Tibial nerve (tissue), 4 donors: ENCODE results near the gene PPFIBP2.

Experiments used
- EP300 ChIP-seq, 2 donors: sonication (generic); formaldehyde crosslinking; IDR thresholded peaks; one replicate each; pipeline ENCODE4 v1.6.1; 2017; ENCODE audit warnings: antibody characterized with exemption in 2 of 2, mild to moderate bottlenecking in 1 of 2
- POLR2A ChIP-seq, 2 donors: fragments of 450-650 bp; IDR thresholded peaks; one replicate each; pipeline ENCODE4 v1.6.1; 2017; ENCODE audit warnings: antibody characterized with exemption in 2 of 2, mild to moderate bottlenecking in 2 of 2, moderate library complexity in 2 of 2
- TF ChIP-seq, protein P1 (sequence below), 5 experiments: fragments of 200-600 bp in 3 of 5; fragments of 450-650 bp in 2 of 5; sonication (generic) in 3 of 5; IDR thresholded peaks; one replicate each; pipeline ENCODE4 v1.5.1; 2016 to 2019; ENCODE audit warnings: antibody characterized with exemption in 5 of 5, mild to moderate bottlenecking in 3 of 5, moderate library complexity in 2 of 5

GRCh38 chr11:7561562-7561961 lies 47.8 kb downstream of the PPFIBP2 start:
- TF ChIP-seq, protein P1, sequence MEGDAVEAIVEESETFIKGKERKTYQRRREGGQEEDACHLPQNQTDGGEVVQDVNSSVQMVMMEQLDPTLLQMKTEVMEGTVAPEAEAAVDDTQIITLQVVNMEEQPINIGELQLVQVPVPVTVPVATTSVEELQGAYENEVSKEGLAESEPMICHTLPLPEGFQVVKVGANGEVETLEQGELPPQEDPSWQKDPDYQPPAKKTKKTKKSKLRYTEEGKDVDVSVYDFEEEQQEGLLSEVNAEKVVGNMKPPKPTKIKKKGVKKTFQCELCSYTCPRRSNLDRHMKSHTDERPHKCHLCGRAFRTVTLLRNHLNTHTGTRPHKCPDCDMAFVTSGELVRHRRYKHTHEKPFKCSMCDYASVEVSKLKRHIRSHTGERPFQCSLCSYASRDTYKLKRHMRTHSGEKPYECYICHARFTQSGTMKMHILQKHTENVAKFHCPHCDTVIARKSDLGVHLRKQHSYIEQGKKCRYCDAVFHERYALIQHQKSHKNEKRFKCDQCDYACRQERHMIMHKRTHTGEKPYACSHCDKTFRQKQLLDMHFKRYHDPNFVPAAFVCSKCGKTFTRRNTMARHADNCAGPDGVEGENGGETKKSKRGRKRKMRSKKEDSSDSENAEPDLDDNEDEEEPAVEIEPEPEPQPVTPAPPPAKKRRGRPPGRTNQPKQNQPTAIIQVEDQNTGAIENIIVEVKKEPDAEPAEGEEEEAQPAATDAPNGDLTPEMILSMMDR (IDR thresholded peaks at IDR 0.05), result no peak
- TF ChIP-seq POLR2A (IDR thresholded peaks at IDR 0.05), result no peak
- TF ChIP-seq EP300 (IDR thresholded peaks at IDR 0.05), result no peak
